ENCODE results near the gene KRT26.

The KRT26 gene

GRCh38 chr17:40726919-40727318, 45.1 kb downstream of the KRT26 start:
- no peak for DNase-seq

- no peak for DNase-seq
Observed at GRCh38 chr17:40724656-40725055, 47.3 kb downstream of the KRT26 start.

GRCh38 chr17:40722241-40722640, 49.8 kb downstream of the KRT26 start:
- no peak for DNase-seq

- no peak for DNase-seq
Observed at GRCh38 chr17:40720899-40721298, 51.1 kb downstream of the KRT26 start.

GRCh38 chr17:40718930-40719329, 53.1 kb downstream of the KRT26 start:
- DNase-seq = no peak

GRCh38 chr17:40717776-40718175, 54.2 kb downstream of the KRT26 start:
- no peak for DNase-seq

Data from hematopoietic multipotent progenitor cell treated with erythropoietin and hydrocortisone succinate and interleukin-3 and kit ligand, for 8 days (in vitro differentiated cells).